Tibial nerve (tissue), 4 donors: Measurements from ENCODE around the gene PLCB4.

Experiments
- CTCF ChIP-seq, 5 experiments: fragments of 200-600 bp in 3 of 5; fragments of 450-650 bp in 2 of 5; sonication (generic) in 3 of 5; IDR thresholded peaks; one replicate each; pipeline ENCODE4 v1.5.1; 2016 to 2019; ENCODE audit warnings: antibody characterized with exemption in 5 of 5, mild to moderate bottlenecking in 3 of 5, moderate library complexity in 2 of 5
- EP300 ChIP-seq, 2 donors: sonication (generic); formaldehyde crosslinking; IDR thresholded peaks; one replicate each; pipeline ENCODE4 v1.6.1; 2017; ENCODE audit warnings: antibody characterized with exemption in 2 of 2, mild to moderate bottlenecking in 1 of 2
- POLR2A ChIP-seq, 2 donors: fragments of 450-650 bp; IDR thresholded peaks; one replicate each; pipeline ENCODE4 v1.6.1; 2017; ENCODE audit warnings: antibody characterized with exemption in 2 of 2, mild to moderate bottlenecking in 2 of 2, moderate library complexity in 2 of 2

- no peak for TF ChIP-seq POLR2A (IDR thresholded peaks at IDR 0.05)
- no peak for TF ChIP-seq CTCF (IDR thresholded peaks at IDR 0.05)
- TF ChIP-seq EP300 (IDR thresholded peaks at IDR 0.05) = no peak
Measured at GRCh38 chr20:9308056-9308455, 239.2 kb downstream of the PLCB4 start.
